Measurements from ENCODE around the gene PHACTR2.

DNA sequence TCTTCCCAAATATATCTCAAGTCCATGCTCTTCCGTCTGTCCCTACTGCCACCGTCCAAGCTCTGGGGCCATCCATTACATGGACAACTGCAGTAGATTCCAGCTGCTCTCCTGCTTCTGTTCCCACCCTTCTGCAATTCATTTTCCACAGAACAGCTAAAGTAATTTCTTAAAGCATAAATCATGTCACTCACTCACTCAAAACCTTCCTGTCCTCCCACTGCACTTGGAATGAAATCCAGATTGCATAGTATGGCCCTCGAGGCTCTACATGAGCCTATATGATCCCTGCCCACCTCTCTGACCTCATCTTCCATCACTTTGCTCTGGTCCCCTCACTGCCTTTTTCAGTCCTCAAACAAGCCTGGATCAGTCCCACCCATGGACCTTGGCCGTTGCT, 10.9 kb downstream of the PHACTR2 start:
- TF ChIP-seq EP300 (IDR thresholded peaks at IDR 0.05) (no peak), POLR2AphosphoS5 (IDR thresholded peaks at IDR 0.05) (no peak)
- TF ChIP-seq, protein P1, sequence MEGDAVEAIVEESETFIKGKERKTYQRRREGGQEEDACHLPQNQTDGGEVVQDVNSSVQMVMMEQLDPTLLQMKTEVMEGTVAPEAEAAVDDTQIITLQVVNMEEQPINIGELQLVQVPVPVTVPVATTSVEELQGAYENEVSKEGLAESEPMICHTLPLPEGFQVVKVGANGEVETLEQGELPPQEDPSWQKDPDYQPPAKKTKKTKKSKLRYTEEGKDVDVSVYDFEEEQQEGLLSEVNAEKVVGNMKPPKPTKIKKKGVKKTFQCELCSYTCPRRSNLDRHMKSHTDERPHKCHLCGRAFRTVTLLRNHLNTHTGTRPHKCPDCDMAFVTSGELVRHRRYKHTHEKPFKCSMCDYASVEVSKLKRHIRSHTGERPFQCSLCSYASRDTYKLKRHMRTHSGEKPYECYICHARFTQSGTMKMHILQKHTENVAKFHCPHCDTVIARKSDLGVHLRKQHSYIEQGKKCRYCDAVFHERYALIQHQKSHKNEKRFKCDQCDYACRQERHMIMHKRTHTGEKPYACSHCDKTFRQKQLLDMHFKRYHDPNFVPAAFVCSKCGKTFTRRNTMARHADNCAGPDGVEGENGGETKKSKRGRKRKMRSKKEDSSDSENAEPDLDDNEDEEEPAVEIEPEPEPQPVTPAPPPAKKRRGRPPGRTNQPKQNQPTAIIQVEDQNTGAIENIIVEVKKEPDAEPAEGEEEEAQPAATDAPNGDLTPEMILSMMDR (IDR thresholded peaks at IDR 0.05), result no peak

Measured in gastroesophageal sphincter (tissue), 3 donors.